ENCODE data around the gene WDR62.
"Not testable (repeated sequence)": the region's sequence is repeated elsewhere in the genome, so short reads cannot be mapped to it uniquely, and the experiment has no call there.

The WDR62 gene

DNA sequence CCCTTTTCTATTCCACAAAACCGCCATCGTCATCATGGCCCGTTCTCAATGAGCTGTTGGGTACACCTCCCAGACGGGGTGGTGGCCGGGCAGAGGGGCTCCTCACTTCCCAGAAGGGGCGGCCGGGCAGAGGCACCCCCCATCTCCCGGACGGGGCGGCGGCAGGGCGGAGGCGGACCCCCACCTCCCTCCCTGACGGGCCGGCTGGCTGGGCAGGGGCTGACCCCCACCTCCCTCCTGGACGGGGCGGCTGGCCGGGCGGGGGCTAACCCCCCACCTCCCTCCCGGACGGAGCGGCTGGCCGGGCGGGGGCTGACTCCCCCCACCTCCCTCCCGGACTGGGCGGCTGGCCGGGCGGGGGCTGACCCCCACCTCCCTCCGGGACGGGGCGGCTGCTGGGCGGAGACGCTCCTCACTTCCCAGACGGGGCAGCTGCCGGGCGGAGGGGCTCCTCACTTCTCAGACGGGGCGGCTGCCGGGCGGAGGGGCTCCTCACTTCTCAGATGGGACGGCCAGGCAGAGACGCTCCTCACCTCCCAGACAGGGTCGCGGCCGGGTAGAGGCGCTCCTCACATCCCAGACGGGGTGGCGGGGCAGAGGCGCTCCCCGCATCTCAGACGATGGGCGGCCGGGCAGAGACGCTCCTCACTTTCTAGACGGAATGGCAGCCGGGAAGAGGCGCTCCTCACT is 14.3 kb downstream of the WDR62 start:
- not testable (repeated sequence) for H3K4me1 ChIP-seq (ENCODE audit: control insufficient read depth, insufficient read depth, low read length); H3K9ac ChIP-seq (ENCODE audit: low read length); H3K4me3 ChIP-seq (ENCODE audit: low read length); H3K9me3 ChIP-seq (ENCODE audit: control insufficient read depth, low read length); H3K27me3 ChIP-seq (ENCODE audit: control insufficient read depth, insufficient read depth, low read length); H3K36me3 ChIP-seq (ENCODE audit: control insufficient read depth, insufficient read depth, low read length)

DNA sequence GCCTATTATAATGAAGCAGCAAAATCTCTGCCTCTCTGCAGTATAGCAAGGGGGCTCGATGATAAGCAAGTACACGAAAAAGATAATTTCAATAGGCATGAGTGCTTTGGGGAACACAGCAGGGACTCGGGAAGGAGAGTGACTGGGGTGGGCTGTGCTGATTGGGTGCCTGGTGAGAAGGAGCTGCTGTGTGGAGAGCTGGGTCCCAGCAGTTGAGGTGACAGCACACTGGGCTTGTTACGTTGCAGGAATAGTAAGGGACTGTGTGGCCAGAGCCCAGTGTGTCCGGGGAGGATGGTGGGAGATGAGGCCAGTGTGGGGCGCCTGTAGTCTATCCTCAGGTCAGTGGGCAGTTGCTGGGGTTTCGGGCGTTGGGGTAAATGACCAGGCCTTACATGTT is 17.4 kb downstream of the WDR62 start:
- no peaks in the 10 kb centered on the region for H3K4me1 ChIP-seq (ENCODE audit: control insufficient read depth, insufficient read depth, low read length)
- no peaks in the 10 kb centered on the region for H3K9me3 ChIP-seq (ENCODE audit: control insufficient read depth, low read length)
- no peaks in the 10 kb centered on the region for H3K27me3 ChIP-seq (ENCODE audit: control insufficient read depth, insufficient read depth, low read length)
- H3K9ac ChIP-seq (ENCODE audit: low read length) = no peak overlapping the region
- no peaks in the 10 kb centered on the region for H3K36me3 ChIP-seq (ENCODE audit: control insufficient read depth, insufficient read depth, low read length)
- H3K4me3 ChIP-seq (ENCODE audit: low read length) = no peak overlapping the region

DNA sequence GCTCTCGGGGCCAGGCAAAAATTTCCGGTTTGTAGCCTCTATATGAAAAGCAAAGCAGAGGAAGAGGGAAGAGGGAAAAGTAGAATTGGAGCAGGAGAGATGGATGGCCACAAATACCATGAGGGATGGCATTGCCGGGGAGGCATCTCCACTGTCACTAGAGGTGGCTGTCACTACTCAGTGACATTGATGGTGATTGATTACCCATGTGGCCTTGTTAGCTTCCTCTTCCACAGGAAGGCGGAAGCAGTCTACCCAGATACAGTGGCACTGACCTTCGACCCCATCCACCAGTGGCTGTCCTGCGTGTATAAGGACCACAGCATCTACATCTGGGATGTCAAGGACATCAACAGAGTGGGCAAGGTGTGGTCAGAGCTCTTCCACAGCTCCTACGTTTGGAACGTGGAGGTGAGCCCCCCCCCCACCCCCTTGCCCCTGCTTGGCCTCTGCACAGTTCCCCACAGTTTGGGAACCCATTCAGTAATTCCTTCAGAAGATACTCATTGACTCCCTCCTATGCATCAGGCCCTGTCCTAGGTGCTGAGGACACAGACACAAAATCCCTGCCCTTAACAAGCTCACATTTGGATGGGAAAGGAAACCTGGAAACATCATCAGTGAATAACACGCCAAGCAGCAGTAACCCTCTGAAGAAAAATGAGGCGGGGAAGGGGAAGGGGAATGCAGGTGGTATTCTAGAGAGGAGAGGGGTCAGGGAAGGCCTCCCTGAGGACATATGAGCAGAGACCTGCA is 18.6 kb downstream of the WDR62 start:
- Histone ChIP-seq H3K4me1 (ENCODE audit: control insufficient read depth, insufficient read depth, low read length) (no peaks in the 10 kb centered on the region), H3K9me3 (ENCODE audit: control insufficient read depth, low read length) (no peaks in the 10 kb centered on the region), H3K4me3 (ENCODE audit: low read length) (no peak overlapping the region), H3K9ac (ENCODE audit: low read length) (no peak overlapping the region), H3K27me3 (ENCODE audit: control insufficient read depth, insufficient read depth, low read length) (no peaks in the 10 kb centered on the region), H3K36me3 (ENCODE audit: control insufficient read depth, insufficient read depth, low read length) (no peaks in the 10 kb centered on the region)

DNA sequence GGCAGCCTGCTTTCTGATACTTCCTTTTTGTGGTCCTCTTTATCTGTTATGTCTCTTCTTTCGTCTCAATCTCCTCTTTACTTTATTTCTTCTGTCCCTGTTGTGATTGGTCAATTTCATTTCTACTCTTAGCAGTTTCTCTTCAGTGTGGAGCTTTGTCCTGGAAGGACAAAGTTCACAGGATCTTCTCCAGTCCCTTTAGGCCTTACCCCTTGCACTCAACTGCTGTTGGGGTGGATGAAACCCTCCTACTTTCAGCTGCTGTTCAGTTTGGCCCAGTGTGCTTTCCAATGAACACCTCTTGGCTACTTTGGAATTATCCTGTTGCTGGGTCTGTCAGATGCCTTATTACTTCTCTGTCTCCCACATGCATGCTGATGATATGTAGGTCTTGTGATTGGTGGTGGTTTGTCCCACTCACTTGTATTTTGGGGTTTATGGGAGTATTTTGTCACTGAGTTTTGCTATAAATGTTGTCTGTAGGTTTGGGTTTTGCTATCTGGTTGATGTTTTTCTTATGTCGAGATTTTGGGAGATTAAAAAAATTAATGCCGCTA is 24.8 kb downstream of the WDR62 start:
- no peak overlapping the region for H3K4me3 ChIP-seq (ENCODE audit: low read length)
- no peaks in the 10 kb centered on the region for H3K9me3 ChIP-seq (ENCODE audit: control insufficient read depth, low read length)
- no peak overlapping the region for H3K9ac ChIP-seq (ENCODE audit: low read length)
- no peaks in the 10 kb centered on the region for H3K36me3 ChIP-seq (ENCODE audit: control insufficient read depth, insufficient read depth, low read length)
- H3K4me1 ChIP-seq (ENCODE audit: control insufficient read depth, insufficient read depth, low read length) = no peaks in the 10 kb centered on the region
- H3K27me3 ChIP-seq (ENCODE audit: control insufficient read depth, insufficient read depth, low read length) = no peaks in the 10 kb centered on the region

DNA sequence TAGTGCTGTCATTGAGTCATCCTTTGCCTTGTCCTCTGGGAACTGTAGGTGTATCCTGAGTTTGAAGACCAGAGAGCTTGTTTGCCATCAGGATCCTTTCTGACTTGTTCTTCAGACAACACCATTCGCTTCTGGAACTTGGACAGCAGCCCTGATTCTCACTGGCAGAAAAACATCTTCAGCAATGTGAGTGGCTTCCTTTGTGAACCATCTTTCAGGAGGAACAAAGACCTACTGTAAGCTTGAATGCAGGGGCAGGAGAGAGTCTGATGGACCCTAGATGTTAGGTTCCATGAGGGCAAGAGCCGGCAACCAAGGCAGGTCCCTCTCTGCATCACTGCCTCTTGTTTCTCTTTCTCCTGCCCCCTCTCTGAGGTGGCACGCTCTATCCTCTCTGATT is 26.7 kb downstream of the WDR62 start:
- Histone ChIP-seq H3K9me3 (ENCODE audit: control insufficient read depth, low read length) (no peaks in the 10 kb centered on the region), H3K4me3 (ENCODE audit: low read length) (no peak overlapping the region), H3K27me3 (ENCODE audit: control insufficient read depth, insufficient read depth, low read length) (no peaks in the 10 kb centered on the region), H3K9ac (ENCODE audit: low read length) (no peak overlapping the region), H3K36me3 (ENCODE audit: control insufficient read depth, insufficient read depth, low read length) (no peaks in the 10 kb centered on the region), H3K4me1 (ENCODE audit: control insufficient read depth, insufficient read depth, low read length) (no peaks in the 10 kb centered on the region)

DNA sequence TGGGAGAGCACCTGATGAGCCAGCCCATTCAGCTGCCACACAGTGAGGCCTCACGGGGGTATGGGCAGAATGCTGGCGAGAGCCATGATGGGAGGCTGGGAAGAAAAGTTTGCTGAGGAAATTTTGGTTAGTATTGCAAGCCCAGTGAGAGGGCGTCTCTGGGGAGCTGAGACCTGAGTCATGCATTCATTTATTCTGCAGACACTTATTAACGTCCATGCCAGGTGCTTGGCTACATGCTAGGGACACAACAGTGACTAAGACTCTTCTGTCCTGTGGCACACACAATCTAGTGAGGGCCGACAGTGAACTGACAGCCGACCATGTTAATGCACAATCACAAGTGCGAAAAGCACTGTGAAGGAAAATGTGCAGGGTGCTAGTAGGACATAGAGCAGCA is 27.2 kb downstream of the WDR62 start:
- Histone ChIP-seq H3K9ac (ENCODE audit: low read length) (no peak overlapping the region), H3K4me1 (ENCODE audit: control insufficient read depth, insufficient read depth, low read length) (no peaks in the 10 kb centered on the region), H3K9me3 (ENCODE audit: control insufficient read depth, low read length) (no peaks in the 10 kb centered on the region), H3K36me3 (ENCODE audit: control insufficient read depth, insufficient read depth, low read length) (no peaks in the 10 kb centered on the region), H3K27me3 (ENCODE audit: control insufficient read depth, insufficient read depth, low read length) (no peaks in the 10 kb centered on the region), H3K4me3 (ENCODE audit: low read length) (no peak overlapping the region)

DNA sequence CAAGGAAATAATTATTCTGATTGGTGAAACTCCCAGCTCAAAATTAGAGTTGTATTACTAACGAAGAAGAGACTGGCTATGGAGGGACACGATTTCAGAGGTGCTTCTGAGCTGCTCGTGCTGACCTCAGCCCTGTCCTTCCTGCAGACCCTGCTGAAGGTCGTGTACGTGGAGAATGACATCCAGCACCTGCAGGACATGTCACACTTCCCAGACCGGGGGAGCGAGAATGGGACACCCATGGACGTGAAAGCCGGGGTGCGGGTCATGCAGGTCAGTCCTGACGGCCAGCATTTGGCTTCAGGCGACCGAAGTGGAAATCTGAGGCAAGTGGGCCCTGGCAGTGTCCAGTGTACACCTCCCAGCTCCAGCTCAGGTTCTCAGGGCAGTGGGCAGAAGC is 28.2 kb downstream of the WDR62 start:
- Histone ChIP-seq H3K27me3 (ENCODE audit: control insufficient read depth, insufficient read depth, low read length) (no peaks in the 10 kb centered on the region), H3K9ac (ENCODE audit: low read length) (no peak overlapping the region), H3K36me3 (ENCODE audit: control insufficient read depth, insufficient read depth, low read length) (no peaks in the 10 kb centered on the region), H3K4me3 (ENCODE audit: low read length) (no peak overlapping the region), H3K4me1 (ENCODE audit: control insufficient read depth, insufficient read depth, low read length) (no peaks in the 10 kb centered on the region), H3K9me3 (ENCODE audit: control insufficient read depth, low read length) (no peaks in the 10 kb centered on the region)

DNA sequence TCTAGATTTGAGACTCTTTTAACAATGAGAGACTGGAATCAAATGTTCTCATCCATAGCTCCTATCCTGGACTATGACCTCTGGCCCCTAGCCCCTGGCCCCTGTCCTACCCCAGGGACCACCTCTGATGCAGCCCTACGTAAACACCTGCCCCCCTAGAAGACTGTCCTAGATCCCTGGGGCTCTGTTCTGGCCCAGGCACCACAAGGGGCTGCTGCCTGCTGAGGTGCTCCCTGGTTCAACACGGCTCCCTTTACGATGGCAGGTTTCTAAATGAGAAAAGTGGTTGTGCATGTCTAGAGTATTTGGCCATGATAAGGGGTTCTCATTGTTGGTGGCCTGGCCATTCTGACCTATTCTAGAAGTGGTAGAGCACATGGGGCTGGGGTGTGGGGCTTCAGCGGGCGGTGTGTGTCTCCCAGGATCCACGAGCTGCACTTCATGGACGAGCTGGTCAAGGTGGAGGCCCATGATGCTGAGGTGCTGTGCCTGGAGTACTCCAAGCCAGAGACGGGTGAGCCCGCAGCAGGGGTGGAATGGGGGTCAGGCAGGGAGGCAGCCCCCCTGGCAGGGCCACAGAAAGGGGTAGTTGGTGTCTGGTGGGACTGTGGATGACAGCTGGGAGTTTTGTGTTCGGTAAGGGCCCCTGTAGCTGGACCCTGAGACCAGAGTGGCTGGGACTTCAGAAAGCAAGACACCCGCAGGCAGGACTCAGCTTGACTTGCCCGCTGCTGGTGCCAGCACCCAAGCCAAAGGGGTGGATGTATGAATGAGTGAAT is 29.7 kb downstream of the WDR62 start:
- H3K27me3 ChIP-seq (ENCODE audit: control insufficient read depth, insufficient read depth, low read length) = no peaks in the 10 kb centered on the region
- H3K4me3 ChIP-seq (ENCODE audit: low read length) = no peak overlapping the region
- no peaks in the 10 kb centered on the region for H3K4me1 ChIP-seq (ENCODE audit: control insufficient read depth, insufficient read depth, low read length)
- no peaks in the 10 kb centered on the region for H3K36me3 ChIP-seq (ENCODE audit: control insufficient read depth, insufficient read depth, low read length)
- no peaks in the 10 kb centered on the region for H3K9me3 ChIP-seq (ENCODE audit: control insufficient read depth, low read length)
- H3K9ac ChIP-seq (ENCODE audit: low read length) = no peak overlapping the region

DNA sequence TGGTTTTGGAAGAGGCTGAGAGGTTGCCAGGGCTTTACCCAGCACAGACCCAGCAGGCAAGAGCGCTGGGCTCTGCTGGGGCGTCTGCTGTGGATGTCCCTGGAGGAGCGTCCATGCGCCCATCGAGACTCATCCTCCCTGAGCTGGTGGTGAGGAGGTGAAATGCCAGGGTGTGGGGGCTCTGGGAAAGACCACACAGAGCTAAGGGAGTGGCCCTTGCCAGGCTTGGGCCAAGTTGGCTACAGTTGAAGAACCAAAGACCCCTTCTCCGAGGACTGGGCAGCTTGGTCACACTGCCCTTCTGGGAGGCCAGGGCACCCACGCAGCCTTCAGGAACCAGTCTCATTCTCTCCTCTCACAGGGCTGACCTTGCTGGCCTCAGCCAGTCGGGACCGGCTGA is 31.6 kb downstream of the WDR62 start:
- H3K36me3 ChIP-seq (ENCODE audit: control insufficient read depth, insufficient read depth, low read length) = no peaks in the 10 kb centered on the region

DNA sequence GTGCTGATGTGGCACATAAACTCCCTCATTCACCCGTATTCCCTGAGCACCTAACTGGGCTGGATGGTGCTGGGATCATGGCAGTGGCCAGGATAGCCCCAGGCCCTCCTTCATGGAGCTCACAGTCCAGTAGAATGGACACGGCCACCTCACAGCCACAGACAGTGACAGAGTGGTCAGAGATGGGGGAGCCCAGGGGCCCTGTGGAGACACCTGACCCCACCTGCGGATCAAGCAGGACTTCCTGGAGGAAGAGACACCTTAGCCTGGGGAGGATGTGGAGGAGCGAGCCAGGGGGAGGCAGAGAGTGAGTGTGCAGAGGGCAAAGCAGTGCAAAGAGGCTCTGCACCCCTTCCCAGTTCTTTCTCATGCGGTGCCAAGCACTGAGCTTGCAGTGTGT is 35.1 kb downstream of the WDR62 start:
- Histone ChIP-seq H3K4me3 (ENCODE audit: low read length) (no peak overlapping the region), H3K9ac (ENCODE audit: low read length) (no peak overlapping the region), H3K27me3 (ENCODE audit: control insufficient read depth, insufficient read depth, low read length) (no peaks in the 10 kb centered on the region), H3K4me1 (ENCODE audit: control insufficient read depth, insufficient read depth, low read length) (no peaks in the 10 kb centered on the region), H3K9me3 (ENCODE audit: control insufficient read depth, low read length) (no peaks in the 10 kb centered on the region), H3K36me3 (ENCODE audit: control insufficient read depth, insufficient read depth, low read length) (no peaks in the 10 kb centered on the region)

More for the DNA sequence above, 31.6 kb downstream of the WDR62 start:
- Histone ChIP-seq H3K9ac (ENCODE audit: low read length) (no peak overlapping the region), H3K4me3 (ENCODE audit: low read length) (no peak overlapping the region), H3K9me3 (ENCODE audit: control insufficient read depth, low read length) (no peaks in the 10 kb centered on the region), H3K27me3 (ENCODE audit: control insufficient read depth, insufficient read depth, low read length) (no peaks in the 10 kb centered on the region), H3K4me1 (ENCODE audit: control insufficient read depth, insufficient read depth, low read length) (no peaks in the 10 kb centered on the region)

DNA sequence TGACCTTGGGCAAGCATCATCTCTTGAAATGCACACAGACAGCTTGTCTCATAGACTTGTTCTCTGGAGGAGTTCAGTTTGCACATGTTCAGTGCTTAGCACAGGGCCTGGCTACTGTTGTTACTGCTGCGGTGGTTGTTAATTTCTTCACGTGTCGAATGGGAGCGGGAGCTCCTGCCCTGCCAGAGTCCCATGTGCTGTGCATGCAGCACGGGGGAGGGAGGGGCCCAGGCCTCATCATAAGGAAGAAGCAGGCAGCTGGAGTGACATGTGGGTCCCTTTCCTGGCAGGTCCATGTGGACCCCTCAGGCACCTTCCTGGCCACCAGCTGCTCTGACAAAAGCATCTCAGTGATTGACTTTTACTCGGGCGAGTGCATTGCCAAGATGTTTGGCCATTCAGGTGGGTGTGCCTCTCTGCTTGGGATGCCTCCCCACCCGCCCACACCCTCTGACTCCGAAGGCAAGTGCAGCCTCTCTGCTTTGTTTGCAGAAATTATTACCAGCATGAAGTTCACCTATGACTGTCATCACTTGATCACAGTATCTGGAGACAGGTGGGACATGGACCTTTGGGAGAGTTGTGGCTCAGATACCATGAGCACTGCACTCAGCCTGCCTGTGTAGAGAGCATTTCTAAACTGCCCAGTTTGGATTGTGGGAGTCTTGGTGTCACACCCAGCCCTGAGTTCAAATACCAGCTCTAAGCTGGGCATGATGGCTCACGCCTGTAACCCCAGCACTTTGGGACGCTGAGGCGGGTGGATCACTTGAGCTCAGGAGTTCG is 36.4 kb downstream of the WDR62 start:
- Histone ChIP-seq H3K4me3 (ENCODE audit: low read length) (no peak overlapping the region), H3K27me3 (ENCODE audit: control insufficient read depth, insufficient read depth, low read length) (no peaks in the 10 kb centered on the region), H3K4me1 (ENCODE audit: control insufficient read depth, insufficient read depth, low read length) (no peaks in the 10 kb centered on the region), H3K9ac (ENCODE audit: low read length) (no peak overlapping the region), H3K36me3 (ENCODE audit: control insufficient read depth, insufficient read depth, low read length) (no peaks in the 10 kb centered on the region), H3K9me3 (ENCODE audit: control insufficient read depth, low read length) (no peaks in the 10 kb centered on the region)
